ENCODE measurements around the gene MKRN1. TPM values are rescaled to one million over a fixed set of nuclear protein-coding genes. Genes with fewer than 3 reads are reported as not detected.

Gene MKRN1
- total RNA-seq, 1 experiment from 2014 or later = 87.9 TPM

DNA sequence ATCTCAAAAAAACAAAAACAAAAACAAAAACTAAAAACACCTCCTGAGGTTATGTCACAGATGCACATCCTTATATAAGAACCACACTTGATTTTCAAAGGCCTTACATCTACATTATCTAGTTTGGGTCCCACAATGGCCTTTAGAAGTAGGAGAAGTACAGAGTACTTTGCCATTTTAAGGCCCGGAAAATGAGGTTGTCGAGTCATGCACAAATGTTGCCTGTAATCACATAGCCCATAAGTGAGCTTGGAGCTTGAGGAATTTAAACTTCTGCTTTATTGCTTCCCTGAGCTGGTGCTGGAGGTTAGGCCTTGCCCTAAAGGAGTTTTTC, 9.7 kb upstream of the MKRN1 start:
- Histone ChIP-seq H3K4me1 (ENCODE audit: control insufficient read depth, insufficient read depth, low read length) (no peaks in the 10 kb centered on the region), H3K9me3 (ENCODE audit: control insufficient read depth, insufficient read depth, low read depth, low read length) (no peaks in the 10 kb centered on the region), H3K36me3 (ENCODE audit: control insufficient read depth, insufficient read depth, low read length) (no peaks in the 10 kb centered on the region), H3K27me3 (ENCODE audit: control insufficient read depth, insufficient read depth, low read length) (no peaks in the 10 kb centered on the region), H3K27ac (ENCODE audit: low read length) (no peak overlapping the region), H3K4me3 (ENCODE audit: low read depth in 2 of 2, low read length in 2 of 2) (no peak overlapping the region)
- intact Hi-C loops (cut with micrococcal nuclease; ENCODE audit: unreplicated experiment) = no loop called here
- CTCF ChIA-PET = interaction anchor here (0.7 kb wide), 1 partner anchor 245 kb away, joined by 4 read pairs; no protein-coding TSS in a partner anchor
- DNase-seq (ENCODE audit: low read depth, low spot score) (no peak), ATAC-seq (no peak)
- in situ Hi-C loops (cut with HindIII; ENCODE audit: low pct_unique_long_range_greater_than_20kb, low sequenced_read_pairs) = no loop called here
- BruUV-seq (replicated peaks) = no TSS peak
- POLR2A ChIA-PET = interaction anchor here (1.0 kb wide), 1 partner anchor 9 kb away, joined by 3 read pairs; the partner anchor contains the start of gene MKRN1
- TF ChIP-seq SIN3A (IDR thresholded peaks at IDR 0.05; ENCODE audit: borderline replicate concordance, insufficient read depth, low read depth, low read length) (no peak), TCF7L2 (IDR thresholded peaks at IDR 0.05; ENCODE audit: low read depth, low read length) (no peak), POLR2AphosphoS5 (IDR thresholded peaks at IDR 0.05; ENCODE audit: low read depth, low read length) (no peak)
- TF ChIP-seq, protein P1, sequence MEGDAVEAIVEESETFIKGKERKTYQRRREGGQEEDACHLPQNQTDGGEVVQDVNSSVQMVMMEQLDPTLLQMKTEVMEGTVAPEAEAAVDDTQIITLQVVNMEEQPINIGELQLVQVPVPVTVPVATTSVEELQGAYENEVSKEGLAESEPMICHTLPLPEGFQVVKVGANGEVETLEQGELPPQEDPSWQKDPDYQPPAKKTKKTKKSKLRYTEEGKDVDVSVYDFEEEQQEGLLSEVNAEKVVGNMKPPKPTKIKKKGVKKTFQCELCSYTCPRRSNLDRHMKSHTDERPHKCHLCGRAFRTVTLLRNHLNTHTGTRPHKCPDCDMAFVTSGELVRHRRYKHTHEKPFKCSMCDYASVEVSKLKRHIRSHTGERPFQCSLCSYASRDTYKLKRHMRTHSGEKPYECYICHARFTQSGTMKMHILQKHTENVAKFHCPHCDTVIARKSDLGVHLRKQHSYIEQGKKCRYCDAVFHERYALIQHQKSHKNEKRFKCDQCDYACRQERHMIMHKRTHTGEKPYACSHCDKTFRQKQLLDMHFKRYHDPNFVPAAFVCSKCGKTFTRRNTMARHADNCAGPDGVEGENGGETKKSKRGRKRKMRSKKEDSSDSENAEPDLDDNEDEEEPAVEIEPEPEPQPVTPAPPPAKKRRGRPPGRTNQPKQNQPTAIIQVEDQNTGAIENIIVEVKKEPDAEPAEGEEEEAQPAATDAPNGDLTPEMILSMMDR (IDR thresholded peaks at IDR 0.05) = no peak
- TF ChIP-seq, protein P2, sequence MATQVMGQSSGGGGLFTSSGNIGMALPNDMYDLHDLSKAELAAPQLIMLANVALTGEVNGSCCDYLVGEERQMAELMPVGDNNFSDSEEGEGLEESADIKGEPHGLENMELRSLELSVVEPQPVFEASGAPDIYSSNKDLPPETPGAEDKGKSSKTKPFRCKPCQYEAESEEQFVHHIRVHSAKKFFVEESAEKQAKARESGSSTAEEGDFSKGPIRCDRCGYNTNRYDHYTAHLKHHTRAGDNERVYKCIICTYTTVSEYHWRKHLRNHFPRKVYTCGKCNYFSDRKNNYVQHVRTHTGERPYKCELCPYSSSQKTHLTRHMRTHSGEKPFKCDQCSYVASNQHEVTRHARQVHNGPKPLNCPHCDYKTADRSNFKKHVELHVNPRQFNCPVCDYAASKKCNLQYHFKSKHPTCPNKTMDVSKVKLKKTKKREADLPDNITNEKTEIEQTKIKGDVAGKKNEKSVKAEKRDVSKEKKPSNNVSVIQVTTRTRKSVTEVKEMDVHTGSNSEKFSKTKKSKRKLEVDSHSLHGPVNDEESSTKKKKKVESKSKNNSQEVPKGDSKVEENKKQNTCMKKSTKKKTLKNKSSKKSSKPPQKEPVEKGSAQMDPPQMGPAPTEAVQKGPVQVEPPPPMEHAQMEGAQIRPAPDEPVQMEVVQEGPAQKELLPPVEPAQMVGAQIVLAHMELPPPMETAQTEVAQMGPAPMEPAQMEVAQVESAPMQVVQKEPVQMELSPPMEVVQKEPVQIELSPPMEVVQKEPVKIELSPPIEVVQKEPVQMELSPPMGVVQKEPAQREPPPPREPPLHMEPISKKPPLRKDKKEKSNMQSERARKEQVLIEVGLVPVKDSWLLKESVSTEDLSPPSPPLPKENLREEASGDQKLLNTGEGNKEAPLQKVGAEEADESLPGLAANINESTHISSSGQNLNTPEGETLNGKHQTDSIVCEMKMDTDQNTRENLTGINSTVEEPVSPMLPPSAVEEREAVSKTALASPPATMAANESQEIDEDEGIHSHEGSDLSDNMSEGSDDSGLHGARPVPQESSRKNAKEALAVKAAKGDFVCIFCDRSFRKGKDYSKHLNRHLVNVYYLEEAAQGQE (IDR thresholded peaks at IDR 0.05; ENCODE audit: insufficient read depth in 1 of 2, low read depth in 2 of 2, low read length in 1 of 2) = no peak

DNA sequence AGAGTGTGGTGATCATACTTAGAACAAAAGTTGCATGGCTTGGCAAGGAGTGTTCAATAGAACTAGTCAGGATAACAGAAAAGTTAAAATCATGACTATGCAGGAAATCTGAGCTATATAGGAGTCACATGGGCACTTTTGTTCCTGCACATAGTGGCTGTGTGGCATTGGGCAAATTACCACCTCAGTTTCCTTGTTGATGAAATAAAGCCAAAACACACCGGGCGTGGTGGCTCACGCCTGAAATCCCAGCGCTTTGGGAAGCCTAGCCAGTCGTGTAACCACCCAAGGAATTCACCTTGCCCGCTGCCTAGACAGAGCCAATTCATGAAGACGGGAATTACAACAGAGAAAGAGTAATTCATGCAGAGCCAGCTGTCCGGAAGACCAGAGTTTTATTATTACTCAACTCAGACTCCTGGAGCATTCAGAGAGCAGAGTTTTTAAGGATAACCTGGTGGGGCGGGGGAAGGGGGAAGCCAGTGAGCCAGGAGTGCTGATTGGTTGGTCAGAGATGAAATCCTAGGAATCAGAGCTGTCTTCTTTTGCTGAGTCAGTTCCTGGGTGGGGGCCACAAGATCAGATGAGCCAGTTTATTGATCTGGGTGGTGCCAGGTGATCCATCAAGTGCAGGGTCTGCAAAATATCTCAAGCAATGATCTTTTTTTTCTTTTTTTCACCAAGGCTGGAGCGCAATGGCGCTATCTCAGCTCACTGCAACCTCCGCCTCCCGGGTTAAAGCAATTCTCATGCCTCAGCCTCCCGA, 6.4 kb upstream of the MKRN1 start:
- intact Hi-C loops (cut with micrococcal nuclease; ENCODE audit: unreplicated experiment) = no loop called here
- H3K27ac ChIP-seq (ENCODE audit: low read length) = no peak overlapping the region
- no peaks in the 10 kb centered on the region for H3K27me3 ChIP-seq (ENCODE audit: control insufficient read depth, insufficient read depth, low read length)
- in situ Hi-C loops (cut with HindIII; ENCODE audit: low pct_unique_long_range_greater_than_20kb, low sequenced_read_pairs) = no loop called here
- no TSS peak for BruUV-seq (replicated peaks)
- ATAC-seq (no peak), DNase-seq (ENCODE audit: low read depth, low spot score) (no peak)
- H3K9me3 ChIP-seq (ENCODE audit: control insufficient read depth, insufficient read depth, low read depth, low read length) = no peaks in the 10 kb centered on the region
- no peak overlapping the region for H3K4me3 ChIP-seq (ENCODE audit: low read depth in 2 of 2, low read length in 2 of 2)
- ChIA-PET POLR2A (no interaction called here), CTCF (no interaction called here)
- TF ChIP-seq, protein P2 (IDR thresholded peaks at IDR 0.05; ENCODE audit: insufficient read depth in 1 of 2, low read depth in 2 of 2, low read length in 1 of 2) = no peak
- TF ChIP-seq SIN3A (IDR thresholded peaks at IDR 0.05; ENCODE audit: borderline replicate concordance, insufficient read depth, low read depth, low read length) = no peak
- TF ChIP-seq, protein P1 (IDR thresholded peaks at IDR 0.05) = no peak
- TF ChIP-seq POLR2AphosphoS5 (IDR thresholded peaks at IDR 0.05; ENCODE audit: low read depth, low read length) = no peak
- TF ChIP-seq TCF7L2 (IDR thresholded peaks at IDR 0.05; ENCODE audit: low read depth, low read length) = no peak
- H3K4me1 ChIP-seq (ENCODE audit: control insufficient read depth, insufficient read depth, low read length) = no peaks in the 10 kb centered on the region
- H3K36me3 ChIP-seq (ENCODE audit: control insufficient read depth, insufficient read depth, low read length) = no peaks in the 10 kb centered on the region
